ENCODE measurements around the gene CCDC150.

DNA sequence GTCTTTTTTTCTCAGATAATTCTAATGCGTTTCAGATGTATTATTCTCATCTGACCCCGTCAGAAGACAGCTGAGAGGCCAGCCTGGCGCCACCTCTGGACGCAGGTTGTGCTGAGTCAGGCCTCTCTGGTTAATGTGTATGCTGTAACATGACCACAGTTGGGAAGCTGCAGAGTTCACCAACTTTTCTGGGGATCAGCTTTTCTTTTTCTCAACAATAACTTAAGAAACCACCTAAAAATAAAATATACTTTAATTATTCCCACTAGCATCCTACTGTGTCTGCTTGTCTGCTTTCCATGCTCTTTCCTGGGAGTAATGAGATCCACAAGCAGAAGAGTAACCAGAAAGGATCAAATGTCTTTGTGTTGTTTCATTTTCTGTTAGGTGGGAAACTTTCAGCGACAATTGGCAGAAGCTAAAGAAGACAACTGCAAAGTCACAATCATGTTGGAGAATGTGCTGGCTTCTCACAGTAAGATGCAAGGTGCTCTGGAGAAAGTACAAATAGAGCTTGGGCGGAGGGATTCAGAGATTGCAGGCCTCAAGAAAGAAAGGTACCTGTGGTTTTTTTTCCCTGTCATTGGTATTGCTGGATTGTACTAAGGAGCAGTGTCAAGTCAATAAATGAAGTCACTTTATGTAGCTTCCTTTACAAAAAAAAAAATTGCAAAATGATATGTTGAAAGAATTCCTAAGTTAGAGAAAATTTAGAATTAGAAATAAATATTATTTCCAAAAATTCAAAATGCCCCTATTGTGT lies 79.8 kb downstream of the CCDC150 start:
- TF ChIP-seq, protein P1, sequence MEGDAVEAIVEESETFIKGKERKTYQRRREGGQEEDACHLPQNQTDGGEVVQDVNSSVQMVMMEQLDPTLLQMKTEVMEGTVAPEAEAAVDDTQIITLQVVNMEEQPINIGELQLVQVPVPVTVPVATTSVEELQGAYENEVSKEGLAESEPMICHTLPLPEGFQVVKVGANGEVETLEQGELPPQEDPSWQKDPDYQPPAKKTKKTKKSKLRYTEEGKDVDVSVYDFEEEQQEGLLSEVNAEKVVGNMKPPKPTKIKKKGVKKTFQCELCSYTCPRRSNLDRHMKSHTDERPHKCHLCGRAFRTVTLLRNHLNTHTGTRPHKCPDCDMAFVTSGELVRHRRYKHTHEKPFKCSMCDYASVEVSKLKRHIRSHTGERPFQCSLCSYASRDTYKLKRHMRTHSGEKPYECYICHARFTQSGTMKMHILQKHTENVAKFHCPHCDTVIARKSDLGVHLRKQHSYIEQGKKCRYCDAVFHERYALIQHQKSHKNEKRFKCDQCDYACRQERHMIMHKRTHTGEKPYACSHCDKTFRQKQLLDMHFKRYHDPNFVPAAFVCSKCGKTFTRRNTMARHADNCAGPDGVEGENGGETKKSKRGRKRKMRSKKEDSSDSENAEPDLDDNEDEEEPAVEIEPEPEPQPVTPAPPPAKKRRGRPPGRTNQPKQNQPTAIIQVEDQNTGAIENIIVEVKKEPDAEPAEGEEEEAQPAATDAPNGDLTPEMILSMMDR (IDR thresholded peaks at IDR 0.05): peak; percentile 51
- TF ChIP-seq TCF7L2 (IDR thresholded peaks at IDR 0.05; ENCODE audit: low read depth, low read length): no peak
- TF ChIP-seq SIN3A (IDR thresholded peaks at IDR 0.05; ENCODE audit: borderline replicate concordance, insufficient read depth, low read depth, low read length): no peak
- TF ChIP-seq POLR2AphosphoS5 (IDR thresholded peaks at IDR 0.05; ENCODE audit: low read depth, low read length): no peak

Data from Panc1 (cell line).